ENCODE measurements around the gene ARG1. TPM values are rescaled to one million over a fixed set of nuclear protein-coding genes. Genes with fewer than 3 reads are reported as not detected.

The ARG1 gene
- total RNA-seq, 1 donor from 2014 or later = 4.0 TPM

DNA sequence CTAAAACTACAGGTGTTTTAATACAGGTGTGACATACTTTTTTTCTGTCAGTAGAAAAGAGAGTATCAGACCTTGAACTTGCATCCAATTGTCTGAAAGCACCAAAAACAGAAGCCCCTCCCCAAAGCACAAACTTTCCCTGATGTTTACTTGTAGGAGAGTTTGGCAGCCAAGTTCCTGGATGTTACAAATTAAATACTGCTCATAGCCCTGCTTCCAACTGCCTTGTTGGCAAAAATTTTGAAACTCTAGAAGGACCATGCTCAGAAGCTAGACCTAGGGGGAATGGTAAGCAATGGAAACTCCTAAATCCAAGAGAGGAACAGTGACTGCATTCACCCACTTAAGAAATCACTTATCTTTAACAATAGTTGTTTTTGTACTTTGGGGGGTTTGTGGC lies 17.0 kb upstream of the ARG1 start:
- Histone ChIP-seq H3K27me3 (ENCODE audit: low read depth) (no peaks in the 10 kb centered on the region), H3K9me3 (no peaks in the 10 kb centered on the region), H3K4me1 (no peaks in the 10 kb centered on the region), H3K36me3 (no peaks in the 10 kb centered on the region), H3K4me3 (no peak overlapping the region), H3K27ac (no peak overlapping the region)
- intact Hi-C loops (cut with DNase I) = no loop called here
- DNase-seq (no peak), ATAC-seq (no peak)
- TF ChIP-seq, protein P1, sequence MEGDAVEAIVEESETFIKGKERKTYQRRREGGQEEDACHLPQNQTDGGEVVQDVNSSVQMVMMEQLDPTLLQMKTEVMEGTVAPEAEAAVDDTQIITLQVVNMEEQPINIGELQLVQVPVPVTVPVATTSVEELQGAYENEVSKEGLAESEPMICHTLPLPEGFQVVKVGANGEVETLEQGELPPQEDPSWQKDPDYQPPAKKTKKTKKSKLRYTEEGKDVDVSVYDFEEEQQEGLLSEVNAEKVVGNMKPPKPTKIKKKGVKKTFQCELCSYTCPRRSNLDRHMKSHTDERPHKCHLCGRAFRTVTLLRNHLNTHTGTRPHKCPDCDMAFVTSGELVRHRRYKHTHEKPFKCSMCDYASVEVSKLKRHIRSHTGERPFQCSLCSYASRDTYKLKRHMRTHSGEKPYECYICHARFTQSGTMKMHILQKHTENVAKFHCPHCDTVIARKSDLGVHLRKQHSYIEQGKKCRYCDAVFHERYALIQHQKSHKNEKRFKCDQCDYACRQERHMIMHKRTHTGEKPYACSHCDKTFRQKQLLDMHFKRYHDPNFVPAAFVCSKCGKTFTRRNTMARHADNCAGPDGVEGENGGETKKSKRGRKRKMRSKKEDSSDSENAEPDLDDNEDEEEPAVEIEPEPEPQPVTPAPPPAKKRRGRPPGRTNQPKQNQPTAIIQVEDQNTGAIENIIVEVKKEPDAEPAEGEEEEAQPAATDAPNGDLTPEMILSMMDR (IDR thresholded peaks at IDR 0.05) = no peak

DNA sequence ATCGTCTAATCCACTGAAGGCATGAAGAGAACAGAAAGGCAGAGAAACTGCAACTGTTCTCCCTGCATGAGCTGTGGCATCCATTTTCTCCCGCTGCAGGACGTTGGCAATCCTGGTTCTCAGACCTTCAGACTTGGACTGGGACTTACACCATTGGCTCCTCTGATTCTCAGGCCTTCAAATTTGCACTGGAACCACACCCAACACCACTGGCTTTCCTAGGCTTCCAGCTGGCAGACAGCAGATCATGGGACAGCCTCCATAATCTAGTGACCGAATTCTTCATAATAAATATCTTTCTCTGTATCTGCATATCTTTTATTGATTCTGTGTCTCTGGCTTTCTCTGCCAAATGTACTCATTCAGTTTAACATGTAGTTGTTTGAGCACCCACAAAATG lies 14.1 kb upstream of the ARG1 start:
- no peaks in the 10 kb centered on the region for H3K4me1 ChIP-seq
- no peak for ATAC-seq
- no peaks in the 10 kb centered on the region for H3K27me3 ChIP-seq (ENCODE audit: low read depth)
- H3K4me3 ChIP-seq = no peak overlapping the region
- no peaks in the 10 kb centered on the region for H3K9me3 ChIP-seq
- no peak overlapping the region for H3K27ac ChIP-seq
- no peaks in the 10 kb centered on the region for H3K36me3 ChIP-seq
- no peak for DNase-seq
- intact Hi-C loops (cut with DNase I) = no loop called here
- TF ChIP-seq, protein P1 (IDR thresholded peaks at IDR 0.05) = no peak

DNA sequence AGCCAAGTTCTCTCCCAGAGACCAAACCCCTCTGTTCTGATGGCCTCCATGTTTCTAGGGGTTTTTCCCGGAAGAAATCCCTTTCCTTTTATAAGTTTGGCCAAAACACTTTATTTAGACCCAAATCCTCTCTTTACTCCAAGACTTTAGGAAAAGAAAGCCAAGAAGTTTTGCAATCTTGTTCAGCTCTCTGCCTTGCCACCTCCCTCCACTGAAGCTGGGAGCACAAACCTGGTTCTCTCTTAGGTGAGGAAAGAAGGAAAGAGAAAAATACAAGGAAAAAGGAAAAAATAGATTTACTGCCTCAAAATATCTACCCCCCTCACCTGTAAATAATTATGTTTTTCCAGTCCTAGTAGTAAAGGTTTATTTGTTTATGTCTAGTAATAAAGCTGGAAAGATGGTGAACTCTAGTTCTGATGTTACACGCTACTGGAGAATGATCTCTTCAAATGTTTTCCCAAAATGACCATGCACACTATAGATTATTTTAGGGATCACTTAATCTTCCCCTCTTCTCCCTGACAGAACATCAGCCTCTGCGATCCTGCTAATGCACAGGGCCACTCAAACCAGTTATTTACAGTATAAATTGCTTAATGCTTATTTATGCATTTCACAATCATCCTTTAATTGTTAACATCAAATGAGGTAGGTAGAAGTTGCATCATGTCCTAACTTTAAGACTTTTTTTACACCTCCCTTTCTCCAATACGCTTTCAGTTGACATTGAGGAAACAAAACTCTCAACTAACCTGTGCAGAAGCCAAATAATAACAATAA lies 10.9 kb upstream of the ARG1 start:
- no peaks in the 10 kb centered on the region for H3K9me3 ChIP-seq
- TF ChIP-seq, protein P1 (IDR thresholded peaks at IDR 0.05) = no peak
- H3K4me1 ChIP-seq = no peaks in the 10 kb centered on the region
- no peak overlapping the region for H3K27ac ChIP-seq
- intact Hi-C loops (cut with DNase I) = no loop called here
- no peak for DNase-seq
- no peaks in the 10 kb centered on the region for H3K27me3 ChIP-seq (ENCODE audit: low read depth)
- H3K4me3 ChIP-seq = no peak overlapping the region
- no peaks in the 10 kb centered on the region for H3K36me3 ChIP-seq
- ATAC-seq = no peak

DNA sequence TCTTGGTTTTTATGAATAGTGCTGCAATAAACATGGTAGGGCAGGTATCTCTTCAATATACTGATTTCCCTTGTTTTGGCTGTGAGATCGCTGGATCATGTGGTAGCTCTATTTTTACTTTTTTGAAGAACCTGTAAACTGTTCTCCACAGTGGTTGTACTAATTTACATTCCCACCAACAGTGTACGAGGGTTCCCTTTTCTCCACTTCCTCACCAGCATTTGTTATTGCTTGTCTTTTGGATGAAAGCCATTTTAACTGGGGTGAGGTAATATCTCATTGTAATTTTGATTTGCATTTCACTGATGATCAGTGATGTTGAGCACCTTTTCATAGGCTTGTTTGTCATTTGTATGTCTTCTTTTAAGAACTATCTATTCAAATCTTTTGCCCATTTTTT lies 8.0 kb upstream of the ARG1 start:
- H3K4me3 ChIP-seq = no peak overlapping the region
- no peaks in the 10 kb centered on the region for H3K9me3 ChIP-seq
- no peak overlapping the region for H3K27ac ChIP-seq
- ATAC-seq = no peak
- TF ChIP-seq, protein P1 (IDR thresholded peaks at IDR 0.05) = no peak
- no peaks in the 10 kb centered on the region for H3K4me1 ChIP-seq
- H3K36me3 ChIP-seq = no peaks in the 10 kb centered on the region
- H3K27me3 ChIP-seq (ENCODE audit: low read depth) = no peaks in the 10 kb centered on the region
- intact Hi-C loops (cut with DNase I) = no loop called here
- no peak for DNase-seq

DNA sequence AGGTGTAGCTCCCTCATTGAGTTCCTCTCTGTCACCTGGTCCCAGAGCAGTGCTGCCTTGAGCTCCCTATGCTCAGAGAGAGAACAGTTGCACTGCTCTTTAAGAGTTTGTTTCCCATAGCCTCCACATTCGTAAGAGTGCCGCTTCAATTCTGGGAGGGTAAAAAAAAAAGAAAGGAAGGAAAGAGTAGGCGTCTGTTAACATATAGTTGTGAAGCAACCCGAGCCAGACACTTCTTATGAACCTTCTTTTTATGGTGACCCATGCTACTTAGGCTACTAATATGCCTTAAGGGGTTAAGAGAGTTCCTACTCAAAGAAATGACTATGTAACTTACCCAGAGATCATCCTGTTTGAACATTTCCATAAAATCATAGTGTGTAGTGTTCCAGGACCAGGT lies 4.3 kb upstream of the ARG1 start:
- no peak for DNase-seq
- TF ChIP-seq, protein P1 (IDR thresholded peaks at IDR 0.05) = no peak
- Histone ChIP-seq H3K27me3 (ENCODE audit: low read depth) (no peaks in the 10 kb centered on the region), H3K36me3 (no peaks in the 10 kb centered on the region), H3K9me3 (no peaks in the 10 kb centered on the region), H3K27ac (no peak overlapping the region), H3K4me1 (no peaks in the 10 kb centered on the region), H3K4me3 (no peak overlapping the region)
- ATAC-seq = no peak
- intact Hi-C loops (cut with DNase I) = no loop called here

All from lower lobe of right lung (tissue), 2 donors.